Limb (tissue), 2 donors: Measurements from ENCODE around the gene PDHB.
"Not testable (repeated sequence)": the region's sequence is repeated elsewhere in the genome, so short reads cannot be mapped to it uniquely, and the experiment has no call there.

Source experiments
- DNase-seq, 2 donors: peaks; one replicate each; pipeline ENCODE4 v3.0.0-alpha.2; 2016; ENCODE audit errors: extremely low spot score in 2 of 2

The PDHB gene

DNA sequence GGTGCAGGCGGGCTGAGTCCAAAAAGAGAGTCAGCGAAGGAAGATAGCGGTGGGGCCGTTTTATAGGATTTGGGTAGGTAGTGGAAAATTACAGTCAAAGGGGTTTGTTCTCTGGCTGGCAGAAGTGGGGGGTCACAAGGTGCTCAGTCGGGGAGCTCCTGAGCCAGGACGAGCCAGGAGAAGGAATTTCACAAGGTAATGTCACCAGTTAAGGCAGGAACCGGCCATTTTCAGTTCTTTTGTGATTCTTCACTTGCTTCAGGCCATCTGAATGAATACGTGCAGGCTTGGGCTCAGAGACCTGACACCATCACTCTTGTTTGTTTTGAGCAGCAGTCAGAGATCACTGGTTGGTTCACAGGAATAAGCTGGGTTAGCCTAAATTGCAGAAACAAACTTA is 3.6 kb upstream of the PDHB start:
- not testable (repeated sequence) for DNase-seq

- no peak for DNase-seq
Observed at GRCh38 chr3:58434990-58435389, 1.4 kb upstream of the PDHB start.

DNA sequence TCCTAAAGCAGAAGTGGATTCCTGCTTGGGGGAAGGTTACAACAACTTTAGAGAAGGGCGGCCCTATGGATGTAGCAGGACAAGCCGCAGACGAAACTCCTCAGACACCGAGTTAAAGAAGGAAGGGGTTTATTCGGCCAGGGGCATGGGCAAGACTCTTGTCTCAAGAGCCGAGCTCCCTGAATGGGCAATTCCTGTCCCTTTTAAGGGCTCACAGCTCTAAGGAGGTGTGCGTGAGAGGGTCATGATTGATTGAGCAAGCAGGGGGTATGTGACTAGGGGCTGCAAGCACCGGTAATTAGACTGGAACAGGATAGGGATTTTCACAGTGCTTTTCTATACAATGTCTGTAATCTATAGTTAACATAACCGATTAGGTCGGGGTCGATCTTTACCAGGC is 879 bp upstream of the PDHB start:
- DNase-seq = no peak

- no peak for DNase-seq
Observed at GRCh38 chr3:58434168-58434504, 504 bp upstream of the PDHB start.

- DNase-seq = no peak
Observed at GRCh38 chr3:58432905-58433304, 727 bp downstream of the PDHB start.

DNA sequence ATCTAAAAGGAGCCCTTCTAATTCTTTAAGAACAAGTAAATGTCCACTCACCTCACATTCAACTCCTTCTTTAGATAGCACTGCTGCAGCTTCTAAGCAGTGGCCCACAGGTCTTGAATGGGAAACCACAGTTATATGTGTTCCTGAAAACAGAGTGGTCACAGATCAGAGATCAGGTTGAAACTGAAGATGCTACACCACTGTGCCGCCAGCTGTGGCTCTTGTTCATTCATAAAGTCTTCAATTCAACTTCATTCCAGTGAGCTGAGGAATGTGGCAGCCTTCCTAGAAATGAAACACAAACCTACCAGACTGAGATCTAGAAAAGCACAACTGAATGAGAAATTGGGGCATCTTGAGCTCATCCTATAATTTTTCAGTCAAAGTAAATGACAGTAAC is 4.0 kb downstream of the PDHB start:
- DNase-seq = no peak

- no peak for DNase-seq
Observed at GRCh38 chr3:58427661-58428361, 5.8 kb downstream of the PDHB start.

- no peak for DNase-seq
Observed at GRCh38 chr3:58425782-58426181, 7.8 kb downstream of the PDHB start.

DNA sequence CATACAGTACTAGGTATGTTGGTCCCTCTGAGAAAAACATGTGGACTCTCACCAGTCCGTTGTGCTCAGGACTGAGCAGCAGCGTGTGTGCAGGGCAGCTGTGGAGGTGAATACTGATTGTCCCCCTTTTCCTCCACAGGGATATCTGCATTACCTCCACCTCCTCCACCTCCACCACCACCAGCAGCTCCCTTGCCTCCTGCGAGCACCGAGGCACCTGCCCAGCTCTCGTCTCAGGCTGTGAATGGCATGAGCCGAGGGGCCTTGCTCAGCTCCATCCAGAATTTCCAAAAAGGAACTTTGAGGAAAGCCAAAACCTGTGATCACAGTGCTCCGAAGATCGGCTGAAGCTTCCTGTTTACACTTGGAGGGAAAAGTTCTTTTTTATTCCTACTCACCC is 9.0 kb downstream of the PDHB start:
- DNase-seq = no peak

GRCh38 chr3:58422756-58423325 is 10.8 kb downstream of the PDHB start:
- no peak for DNase-seq

DNA sequence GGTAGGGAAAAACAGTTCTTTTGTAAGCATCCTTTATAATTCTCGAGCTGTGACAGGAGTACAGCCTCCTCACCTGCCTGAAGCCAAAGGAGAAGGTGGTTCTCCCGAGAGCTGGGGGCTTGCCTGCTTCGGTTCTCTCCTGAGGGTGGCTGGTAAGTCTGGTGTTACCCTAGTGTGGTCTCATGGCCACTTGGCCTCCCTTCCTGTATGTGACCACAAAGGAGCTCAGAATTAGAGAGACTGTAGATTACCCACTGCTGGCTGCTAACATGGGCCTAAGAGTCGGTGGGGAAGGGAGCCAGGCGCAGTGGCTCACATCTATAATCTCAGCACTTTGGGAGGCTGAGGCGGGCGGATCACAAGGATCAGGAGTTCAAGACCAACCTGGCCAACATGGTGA is 12.6 kb downstream of the PDHB start:
- DNase-seq = no peak

DNA sequence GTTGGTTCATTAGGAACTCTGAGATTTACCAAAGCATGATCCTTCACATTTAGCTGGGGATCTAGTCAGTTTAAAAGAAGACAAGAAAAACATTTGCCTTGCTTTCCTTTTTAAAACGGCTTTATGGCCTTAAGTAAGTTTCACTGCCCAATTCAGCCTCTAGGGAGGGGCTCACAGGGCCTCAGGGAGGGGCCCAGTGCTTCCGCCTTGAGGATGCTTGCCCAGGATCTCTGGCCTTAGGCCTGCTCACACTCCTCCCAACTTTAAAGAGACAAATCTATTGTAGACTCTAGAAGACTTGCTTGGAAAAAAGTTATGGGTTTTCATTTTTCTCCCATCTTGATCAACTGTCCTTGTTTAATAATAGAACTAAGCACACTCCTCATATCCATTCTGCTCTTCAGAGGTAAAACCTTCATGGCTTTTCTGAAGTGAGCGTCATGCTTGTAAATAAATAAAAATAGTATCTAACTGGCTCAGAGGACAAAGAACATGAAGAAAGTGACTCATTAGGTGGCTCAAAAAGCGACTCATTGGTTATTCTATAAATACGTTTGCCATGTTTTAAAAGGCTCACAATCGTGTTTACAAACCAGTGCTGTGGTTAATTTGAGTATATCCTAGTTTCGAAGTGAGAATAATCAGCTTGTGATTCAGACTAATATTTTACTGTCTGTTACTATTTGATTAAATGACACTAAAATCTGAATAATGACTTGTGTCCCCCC is 13.7 kb downstream of the PDHB start:
- DNase-seq = no peak

DNA sequence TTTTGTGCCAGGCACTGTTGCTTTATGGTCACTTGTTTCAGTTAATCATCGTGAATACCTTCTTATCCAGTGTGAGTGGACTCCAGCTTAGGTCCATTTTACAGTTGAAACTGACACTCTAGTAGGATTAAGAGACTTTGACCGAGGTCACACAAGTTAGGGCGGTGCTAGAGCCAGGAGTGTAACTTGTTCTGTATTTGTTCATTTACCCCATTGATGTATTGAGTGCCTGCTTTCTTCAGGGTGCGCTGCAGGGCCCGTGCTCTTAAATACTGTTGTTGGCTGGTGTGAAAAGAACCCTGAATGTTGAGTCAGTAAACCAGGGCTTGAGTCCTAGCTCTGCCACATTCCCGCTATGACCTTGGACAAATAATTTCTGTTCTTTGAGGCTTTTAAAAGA is 15.4 kb downstream of the PDHB start:
- no peak for DNase-seq

DNA sequence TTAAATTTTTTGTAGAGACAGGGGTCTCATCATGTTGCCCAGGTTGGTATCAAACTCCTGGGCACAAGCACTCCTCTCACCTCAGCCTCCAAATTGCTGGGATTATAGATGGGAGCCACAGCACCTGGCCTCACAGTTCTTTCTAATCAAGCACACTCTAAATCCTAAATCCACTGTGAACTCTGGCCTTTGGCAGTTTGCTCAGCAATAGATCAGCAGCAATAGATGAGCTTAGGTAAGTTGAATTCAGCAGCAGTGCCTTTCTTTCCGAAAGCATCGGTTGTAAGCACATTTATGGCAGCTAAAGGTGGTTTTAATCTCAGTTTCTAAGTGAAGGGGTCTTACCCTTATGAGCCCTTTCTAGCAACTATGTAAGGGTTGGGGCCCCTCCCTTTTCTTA is 16.6 kb downstream of the PDHB start:
- no peak for DNase-seq

GRCh38 chr3:58416191-58416590 is 17.4 kb downstream of the PDHB start:
- no peak for DNase-seq

- peak; percentile 54 to 73 for DNase-seq
Observed at GRCh38 chr3:58414538-58415197, 19.0 kb downstream of the PDHB start.

- no peak for DNase-seq
Observed at GRCh38 chr3:58411851-58412830, 21.5 kb downstream of the PDHB start.

GRCh38 chr3:58411036-58411435 is 22.6 kb downstream of the PDHB start:
- no peak for DNase-seq

- DNase-seq = no peak
Observed at GRCh38 chr3:58409663-58410062, 24.0 kb downstream of the PDHB start.

DNA sequence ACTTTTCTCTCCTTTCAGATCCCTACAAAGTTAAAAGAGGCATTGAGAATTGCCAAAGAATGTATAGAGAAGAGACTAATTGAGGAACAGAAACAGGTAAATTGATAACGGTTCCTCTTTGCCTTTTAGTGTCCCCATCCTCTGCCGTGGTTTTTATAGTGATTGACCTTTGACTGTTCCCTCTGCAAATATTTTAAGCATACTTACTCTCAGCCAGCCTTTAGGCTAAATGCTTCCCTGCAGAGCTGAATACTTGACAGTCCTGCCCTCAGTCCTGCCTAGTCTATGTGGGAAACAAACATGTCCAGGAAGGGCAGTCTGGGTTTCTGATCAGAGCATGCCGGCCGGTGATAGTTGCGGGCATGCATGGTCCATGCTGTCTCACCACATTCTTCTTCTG is 24.7 kb downstream of the PDHB start:
- no peak for DNase-seq

GRCh38 chr3:58404396-58404795 is 29.2 kb downstream of the PDHB start:
- DNase-seq = no peak
